ENCODE measurements around the gene CTDSPL. TPM values are rescaled to one million over a fixed set of nuclear protein-coding genes. Genes with fewer than 3 reads are reported as not detected.

The CTDSPL gene
- total and polyA plus RNA-seq, 2 donors from 2014 or later = 55.9 to 78.3 TPM

GRCh38 chr3:37885814-37886213 is 24.1 kb downstream of the CTDSPL start:
- TF ChIP-seq, protein P1, sequence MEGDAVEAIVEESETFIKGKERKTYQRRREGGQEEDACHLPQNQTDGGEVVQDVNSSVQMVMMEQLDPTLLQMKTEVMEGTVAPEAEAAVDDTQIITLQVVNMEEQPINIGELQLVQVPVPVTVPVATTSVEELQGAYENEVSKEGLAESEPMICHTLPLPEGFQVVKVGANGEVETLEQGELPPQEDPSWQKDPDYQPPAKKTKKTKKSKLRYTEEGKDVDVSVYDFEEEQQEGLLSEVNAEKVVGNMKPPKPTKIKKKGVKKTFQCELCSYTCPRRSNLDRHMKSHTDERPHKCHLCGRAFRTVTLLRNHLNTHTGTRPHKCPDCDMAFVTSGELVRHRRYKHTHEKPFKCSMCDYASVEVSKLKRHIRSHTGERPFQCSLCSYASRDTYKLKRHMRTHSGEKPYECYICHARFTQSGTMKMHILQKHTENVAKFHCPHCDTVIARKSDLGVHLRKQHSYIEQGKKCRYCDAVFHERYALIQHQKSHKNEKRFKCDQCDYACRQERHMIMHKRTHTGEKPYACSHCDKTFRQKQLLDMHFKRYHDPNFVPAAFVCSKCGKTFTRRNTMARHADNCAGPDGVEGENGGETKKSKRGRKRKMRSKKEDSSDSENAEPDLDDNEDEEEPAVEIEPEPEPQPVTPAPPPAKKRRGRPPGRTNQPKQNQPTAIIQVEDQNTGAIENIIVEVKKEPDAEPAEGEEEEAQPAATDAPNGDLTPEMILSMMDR (IDR thresholded peaks at IDR 0.05; ENCODE audit: borderline replicate concordance, extremely low read depth, insufficient read depth) = no peak
- no peak overlapping the region for H3K9ac ChIP-seq (ENCODE audit: low read length in 3 of 3)
- DNase-seq = no peak
- no peak overlapping the region for H3K27ac ChIP-seq (ENCODE audit: low read depth in 2 of 2, low read length in 2 of 2)
- intact Hi-C loops (cut with DNase I) = no loop called here
- H3K4me3 ChIP-seq (ENCODE audit: low read length in 3 of 3) = no peak overlapping the region
- no peak for FAIRE-seq
- H3K27me3 ChIP-seq (ENCODE audit: control insufficient read depth, insufficient read depth, low read length) = no peaks in the 10 kb centered on the region
- no peaks in the 10 kb centered on the region for H3K9me3 ChIP-seq (ENCODE audit: control insufficient read depth in 2 of 3, insufficient read depth in 1 of 3, low read length in 3 of 3)
- no peaks in the 10 kb centered on the region for H3K36me3 ChIP-seq (ENCODE audit: control insufficient read depth in 2 of 3, insufficient read depth in 3 of 3, low read length in 3 of 3)
- peaks cover 0 to 32% (median 17%) of the 10 kb centered on the region in 3 donors for H3K4me1 ChIP-seq (ENCODE audit: control insufficient read depth in 2 of 3, insufficient read depth in 2 of 3, low read depth in 1 of 3, low read length in 3 of 3)

GRCh38 chr3:37886395-37886794 is 24.7 kb downstream of the CTDSPL start:
- intact Hi-C loops (cut with DNase I) = no loop called here
- peaks cover 4 to 38% (median 20%) of the 10 kb centered on the region in 3 donors for H3K4me1 ChIP-seq (ENCODE audit: control insufficient read depth in 2 of 3, insufficient read depth in 2 of 3, low read depth in 1 of 3, low read length in 3 of 3)
- TF ChIP-seq, protein P1 (IDR thresholded peaks at IDR 0.05; ENCODE audit: borderline replicate concordance, extremely low read depth, insufficient read depth) = no peak
- no peaks in the 10 kb centered on the region for H3K36me3 ChIP-seq (ENCODE audit: control insufficient read depth in 2 of 3, insufficient read depth in 3 of 3, low read length in 3 of 3)
- H3K9ac ChIP-seq (ENCODE audit: low read length in 3 of 3) = no peak overlapping the region
- DNase-seq = no peak
- H3K27ac ChIP-seq (ENCODE audit: low read depth in 2 of 2, low read length in 2 of 2) = no peak overlapping the region
- no peak overlapping the region for H3K4me3 ChIP-seq (ENCODE audit: low read length in 3 of 3)
- no peaks in the 10 kb centered on the region for H3K27me3 ChIP-seq (ENCODE audit: control insufficient read depth, insufficient read depth, low read length)
- FAIRE-seq = no peak
- H3K9me3 ChIP-seq (ENCODE audit: control insufficient read depth in 2 of 3, insufficient read depth in 1 of 3, low read length in 3 of 3) = no peaks in the 10 kb centered on the region

GRCh38 chr3:37887062-37887461 is 25.4 kb downstream of the CTDSPL start:
- Histone ChIP-seq H3K9ac (ENCODE audit: low read length in 3 of 3) (peak overlapping the region in 1 of 3 donors; percentile 17), H3K9me3 (ENCODE audit: control insufficient read depth in 2 of 3, insufficient read depth in 1 of 3, low read length in 3 of 3) (no peaks in the 10 kb centered on the region), H3K27ac (ENCODE audit: low read depth in 2 of 2, low read length in 2 of 2) (no peak overlapping the region), H3K36me3 (ENCODE audit: control insufficient read depth in 2 of 3, insufficient read depth in 3 of 3, low read length in 3 of 3) (no peaks in the 10 kb centered on the region), H3K4me1 (ENCODE audit: control insufficient read depth in 2 of 3, insufficient read depth in 2 of 3, low read depth in 1 of 3, low read length in 3 of 3) (peaks cover 4 to 41% (median 24%) of the 10 kb centered on the region in 3 donors), H3K27me3 (ENCODE audit: control insufficient read depth, insufficient read depth, low read length) (no peaks in the 10 kb centered on the region), H3K4me3 (ENCODE audit: low read length in 3 of 3) (no peak overlapping the region)
- FAIRE-seq (no peak), DNase-seq (no peak)
- TF ChIP-seq, protein P1 (IDR thresholded peaks at IDR 0.05; ENCODE audit: borderline replicate concordance, extremely low read depth, insufficient read depth) = no peak
- intact Hi-C loops (cut with DNase I) = no loop called here

- FAIRE-seq (no peak), DNase-seq (no peak)
- intact Hi-C loops (cut with DNase I) = no loop called here
- TF ChIP-seq, protein P1 (IDR thresholded peaks at IDR 0.05; ENCODE audit: borderline replicate concordance, extremely low read depth, insufficient read depth) = no peak
- Histone ChIP-seq H3K4me1 (ENCODE audit: control insufficient read depth in 2 of 3, insufficient read depth in 2 of 3, low read depth in 1 of 3, low read length in 3 of 3) (peaks cover 4 to 46% (median 28%) of the 10 kb centered on the region in 3 donors), H3K9me3 (ENCODE audit: control insufficient read depth in 2 of 3, insufficient read depth in 1 of 3, low read length in 3 of 3) (no peaks in the 10 kb centered on the region), H3K27me3 (ENCODE audit: control insufficient read depth, insufficient read depth, low read length) (no peaks in the 10 kb centered on the region), H3K9ac (ENCODE audit: low read length in 3 of 3) (no peak overlapping the region), H3K36me3 (ENCODE audit: control insufficient read depth in 2 of 3, insufficient read depth in 3 of 3, low read length in 3 of 3) (no peaks in the 10 kb centered on the region), H3K4me3 (ENCODE audit: low read length in 3 of 3) (no peak overlapping the region), H3K27ac (ENCODE audit: low read depth in 2 of 2, low read length in 2 of 2) (no peak overlapping the region)
Observed at GRCh38 chr3:37887824-37888223, 26.1 kb downstream of the CTDSPL start.

All from kidney (tissue), 14 donors.